PC-3 (cell line): ENCODE measurements around the gene SLC47A2. TPM values are rescaled to one million over a fixed set of nuclear protein-coding genes. Genes with fewer than 3 reads are reported as not detected.
"Not testable (repeated sequence)": the region's sequence is repeated elsewhere in the genome, so short reads cannot be mapped to it uniquely, and the experiment has no call there.

Experiments
- ATAC-seq: fragments of 200-7000 bp; cut with Tn5 transposase; 2 replicates; pipeline ENCODE4 v1.9.1; 2020; ENCODE audit warnings: mild to moderate bottlenecking, moderate library complexity
- BruUV-seq: library from RNA; stranded (reverse); fragments of 400-500 nt; replicated peaks from 2 replicates; lab custom pipeline; 2021; lab: Mats Ljungman, UMichigan
- CTCF ChIA-PET: fragments of 300-600 bp; sonication (Branson Sonifier 250); formaldehyde crosslinking; loops from one replicate; lab custom pipeline; 2022; ENCODE audit warnings: antibody characterized with exemption; lab: Charles Lee
- POLR2A ChIA-PET: fragments of 300-600 bp; sonication (Branson Sonifier 250); formaldehyde crosslinking; loops from one replicate; lab custom pipeline; 2022; ENCODE audit warnings: antibody characterized with exemption; ENCODE audit not compliant: unreplicated experiment; lab: Charles Lee
- DNase-seq: peaks from one replicate; pipeline ENCODE4 v3.0.0-alpha.2; 2015
- H2AFZ ChIP-seq: fragments of 300-600 bp; sonication (generic); 2 replicates; pipeline ENCODE4 v1.6.0; 2016; ENCODE audit warnings: antibody characterized with exemption, low read length
- H3F3A ChIP-seq: fragments of 300-600 bp; sonication (generic); one replicate; pipeline ENCODE4 v1.6.0; 2017; ENCODE audit warnings: antibody characterized with exemption, low read length, control low read depth, mild to moderate bottlenecking; ENCODE audit not compliant: unreplicated experiment
- H3K27ac ChIP-seq: fragments of 300-600 bp; sonication (generic); 2 replicates; pipeline ENCODE4 v1.5.1; 2016; ENCODE audit warnings: mild to moderate bottlenecking, low read length
- H3K27me3 ChIP-seq: fragments of 300-600 bp; sonication (generic); 2 replicates; pipeline ENCODE4 v1.6.1; 2016; ENCODE audit warnings: low read length, mixed read lengths
- H3K36me3 ChIP-seq: fragments of 300-600 bp; sonication (generic); 2 replicates; pipeline ENCODE4 v1.6.1; 2016; ENCODE audit warnings: low read depth, mixed run types, low read length, mixed read lengths
- H3K4me1 ChIP-seq: fragments of 300-600 bp; sonication (generic); 2 replicates; pipeline ENCODE4 v1.5.1; 2016; ENCODE audit warnings: low read length; ENCODE audit not compliant: insufficient read depth
- H3K4me2 ChIP-seq: fragments of 300-600 bp; sonication (generic); 2 replicates; pipeline ENCODE4 v1.6.0; 2016; ENCODE audit warnings: low read length
- H3K4me3 ChIP-seq: fragments of 300-600 bp; sonication (generic); 2 replicates; pipeline ENCODE4 v1.5.1; 2016; ENCODE audit warnings: mild to moderate bottlenecking, low read length, mixed read lengths
- H3K79me2 ChIP-seq: fragments of 300-600 bp; sonication (generic); 2 replicates; pipeline ENCODE4 v1.6.1; 2017; ENCODE audit warnings: low read length, mixed read lengths
- H3K9ac ChIP-seq: fragments of 300-600 bp; sonication (generic); 2 replicates; pipeline ENCODE4 v1.6.0; 2016; ENCODE audit warnings: mild to moderate bottlenecking, low read length
- H3K9me2 ChIP-seq: fragments of 300-600 bp; sonication (generic); replicated peaks from 2 replicates; pipeline ENCODE4 v1.6.1; 2016; ENCODE audit warnings: mixed run types, low read length, mixed read lengths
- H3K9me3 ChIP-seq: fragments of 300-600 bp; sonication (generic); 2 replicates; pipeline ENCODE4 v1.6.1; 2016; ENCODE audit warnings: low read length, mixed read lengths
- H4K20me1 ChIP-seq: fragments of 300-600 bp; sonication (generic); 2 replicates; pipeline ENCODE4 v1.6.1; 2016; ENCODE audit warnings: low read length, mixed read lengths
- CTCF ChIP-seq: fragments of 300-600 bp; sonication (generic); conservative IDR thresholded peaks from 2 replicates; pipeline ENCODE4 v1.5.1; 2017; ENCODE audit warnings: antibody characterized with exemption, low read depth, mild to moderate bottlenecking, low read length
- EZH2 ChIP-seq: fragments of 300-600 bp; sonication (generic); IDR thresholded peaks from one replicate; pipeline ENCODE4 v1.6.1; 2017; ENCODE audit warnings: antibody characterized with exemption, mild to moderate bottlenecking, low read length; ENCODE audit not compliant: unreplicated experiment
- EZH2phosphoT487 ChIP-seq: fragments of 300-600 bp; sonication (generic); IDR thresholded peaks from 2 replicates; pipeline ENCODE4 v1.6.1; 2018; ENCODE audit warnings: mild to moderate bottlenecking, antibody characterized with exemption, low read length, borderline replicate concordance
- intact Hi-C: fragments of 100-400 bp; cut with micrococcal nuclease; formaldehyde crosslinking; loops from 2 replicates; pipeline ENCODE4 v1.9.0; 2023
- total RNA-seq: library from RNA; depleted of rRNA; stranded (reverse); fragments of >200 nt; gene quantifications from 2 replicates; pipeline ENCODE4 v1.2.3, GENCODE V29; 2014

SLC47A2 gene
- total RNA-seq, 1 experiment from 2014 or later: not detected

GRCh38 chr17:19686400-19687090 is 29.8 kb downstream of the SLC47A2 start:
- no peaks in the 10 kb centered on the region for H3K27me3 ChIP-seq
- ChIA-PET CTCF (no interaction called here), POLR2A (no interaction called here)
- intact Hi-C loops: no loop called here
- H3K9ac ChIP-seq: no peak overlapping the region
- no peaks in the 10 kb centered on the region for H4K20me1 ChIP-seq
- no peaks in the 10 kb centered on the region for H3F3A ChIP-seq
- DNase-seq (no peak), ATAC-seq (no peak)
- H2AFZ ChIP-seq: no peak overlapping the region
- H3K4me2 ChIP-seq: no peak overlapping the region
- no peaks in the 10 kb centered on the region for H3K36me3 ChIP-seq
- no peak for TF ChIP-seq EZH2phosphoT487
- TF ChIP-seq EZH2: no peak
- TF ChIP-seq CTCF: no peak
- no peak overlapping the region for H3K4me3 ChIP-seq
- no peaks in the 10 kb centered on the region for H3K4me1 ChIP-seq
- H3K27ac ChIP-seq: no peak overlapping the region
- no TSS peak for BruUV-seq
- H3K9me2 ChIP-seq: no peaks in the 10 kb centered on the region
- H3K9me3 ChIP-seq: no peaks in the 10 kb centered on the region
- H3K79me2 ChIP-seq: no peaks in the 10 kb centered on the region

GRCh38 chr17:19684909-19685580 is 31.3 kb downstream of the SLC47A2 start:
- BruUV-seq, H3K79me2 ChIP-seq, H3K27ac ChIP-seq, DNase-seq, H3K4me1 ChIP-seq, H3K4me3 ChIP-seq, H3K9me2 ChIP-seq, intact Hi-C loops, H3K4me2 ChIP-seq, H3K36me3 ChIP-seq, H4K20me1 ChIP-seq, POLR2A ChIA-PET, ATAC-seq, CTCF ChIA-PET, H3K9ac ChIP-seq, H3K27me3 ChIP-seq, H2AFZ ChIP-seq, H3F3A ChIP-seq, H3K9me3 ChIP-seq: not testable (repeated sequence)

GRCh38 chr17:19683117-19683516 is 33.3 kb downstream of the SLC47A2 start:
- H3K79me2 ChIP-seq: no peaks in the 10 kb centered on the region
- POLR2A ChIA-PET: no interaction called here
- no peak overlapping the region for H2AFZ ChIP-seq
- no peaks in the 10 kb centered on the region for H3K9me3 ChIP-seq
- no peak overlapping the region for H3K4me3 ChIP-seq
- H3K27me3 ChIP-seq: no peaks in the 10 kb centered on the region
- no peaks in the 10 kb centered on the region for H3K9me2 ChIP-seq
- TF ChIP-seq EZH2phosphoT487 (no peak), CTCF (no peak), EZH2 (no peak)
- ATAC-seq (no peak), DNase-seq (no peak)
- H3K4me2 ChIP-seq: no peak overlapping the region
- H3F3A ChIP-seq: no peaks in the 10 kb centered on the region
- CTCF ChIA-PET: no interaction called here
- no TSS peak for BruUV-seq
- intact Hi-C loops: no loop called here
- H4K20me1 ChIP-seq: no peaks in the 10 kb centered on the region
- peaks cover 7% of the 10 kb centered on the region; the same call in 1 of the 2 replicates for H3K36me3 ChIP-seq
- H3K27ac ChIP-seq: no peak overlapping the region
- no peaks in the 10 kb centered on the region for H3K4me1 ChIP-seq
- H3K9ac ChIP-seq: no peak overlapping the region
